HL-60 (cell line): Measurements from ENCODE around the gene KAZN.

ENCODE experiments used
- DNase-seq, 2 experiments: peaks; one replicate each; pipeline ENCODE4 v3.0.0-alpha.2; 2010 to 2020; ENCODE audit warnings: low read depth in 1 of 2, low spot score in 1 of 2
- H3K27ac ChIP-seq: fragments of 250-450 bp; sonication (Bioruptor Pico); replicated peaks from 2 replicates; pipeline ENCODE4 v1.5.1; 2020; ENCODE audit warnings: mild to moderate bottlenecking, moderate library complexity
- H3K27me3 ChIP-seq: fragments of 250-450 bp; sonication (Bioruptor Pico); 2 replicates; pipeline ENCODE4 v1.5.1; 2021; ENCODE audit warnings: mild to moderate bottlenecking, moderate library complexity; ENCODE audit not compliant: insufficient read depth, poor library complexity, severe bottlenecking
- H3K4me3 ChIP-seq: replicated peaks from 2 replicates; pipeline ENCODE4 v1.5.1; 2011; ENCODE audit warnings: mild to moderate bottlenecking, control low read depth, low read length; ENCODE audit not compliant: insufficient read depth
- CTCF ChIP-seq: IDR thresholded peaks from one replicate; pipeline ENCODE4 v1.5.1; 2011; ENCODE audit warnings: low read length, control low read depth, inconsistent platforms; ENCODE audit not compliant: insufficient read depth
- GABPA ChIP-seq: IDR thresholded peaks from 2 replicates; pipeline ENCODE4 v1.6.1; 2012; ENCODE audit warnings: low read depth
- POLR2AphosphoS5 ChIP-seq: IDR thresholded peaks from 2 replicates; pipeline ENCODE4 v1.6.1; 2012; ENCODE audit warnings: low read depth
- REST ChIP-seq: IDR thresholded peaks from 2 replicates; pipeline ENCODE4 v1.6.1; 2012; ENCODE audit warnings: low read depth; ENCODE audit not compliant: insufficient replicate concordance
- SPI1 ChIP-seq: IDR thresholded peaks from 2 replicates; pipeline ENCODE4 v1.6.1; 2012; ENCODE audit warnings: low read depth, mild to moderate bottlenecking, borderline replicate concordance

Gene KAZN

GRCh38 chr1:14552246-14552965, 46.1 kb upstream of the KAZN start:
- H3K27ac ChIP-seq: no peak overlapping the region
- no peaks in the 10 kb centered on the region for H3K27me3 ChIP-seq
- TF ChIP-seq POLR2AphosphoS5: no peak
- no peak overlapping the region for H3K4me3 ChIP-seq
- DNase-seq: no peak

- H3K27me3 ChIP-seq: no peaks in the 10 kb centered on the region
- no peak for DNase-seq
- no peak overlapping the region for H3K27ac ChIP-seq
- TF ChIP-seq POLR2AphosphoS5 (no peak), CTCF (no peak), SPI1 (no peak), REST (no peak)
- no peak overlapping the region for H3K4me3 ChIP-seq
Measured at GRCh38 chr1:14553711-14554110, 44.8 kb upstream of the KAZN start.

- H3K27me3 ChIP-seq: no peaks in the 10 kb centered on the region
- H3K27ac ChIP-seq: no peak overlapping the region
- H3K4me3 ChIP-seq: no peak overlapping the region
- DNase-seq: no peak
- TF ChIP-seq POLR2AphosphoS5 (no peak), SPI1 (no peak), REST (no peak), GABPA (no peak), CTCF (no peak)
Measured at GRCh38 chr1:14555091-14555490, 43.4 kb upstream of the KAZN start.

- no peaks in the 10 kb centered on the region for H3K27me3 ChIP-seq
- DNase-seq: no peak
- no peak overlapping the region for H3K27ac ChIP-seq
- no peak overlapping the region for H3K4me3 ChIP-seq
- TF ChIP-seq REST (no peak), GABPA (no peak), POLR2AphosphoS5 (no peak), CTCF (no peak), SPI1 (no peak)
Measured at GRCh38 chr1:14561014-14561693, 37.3 kb upstream of the KAZN start.
